HG02840 (cell line): ENCODE measurements around the gene RAB44.

Source experiments
- ATAC-seq: cut with Tn5 transposase; IDR thresholded peaks from one replicate; pipeline ENCODE4 v1.9.1; 2021; ENCODE audit warnings: mild to moderate bottlenecking, moderate library complexity, moderate number of reproducible peaks; ENCODE audit not compliant: unreplicated experiment, low FRiP score

Gene RAB44

GRCh38 chr6:36728289-36729160 lies 30.9 kb downstream of the RAB44 start:
- no peak for ATAC-seq

- ATAC-seq, result no peak
Observed at GRCh38 chr6:36729161-36729524, 31.5 kb downstream of the RAB44 start.

GRCh38 chr6:36730424-36731380 lies 33.1 kb downstream of the RAB44 start:
- no peak for ATAC-seq

GRCh38 chr6:36731622-36732310 lies 34.1 kb downstream of the RAB44 start:
- ATAC-seq, result no peak

GRCh38 chr6:36733300-36733699 lies 35.7 kb downstream of the RAB44 start:
- no peak for ATAC-seq

- no peak for ATAC-seq
Observed at GRCh38 chr6:36734486-36735060, 36.9 kb downstream of the RAB44 start.

- no peak for ATAC-seq
Observed at GRCh38 chr6:36735110-36736071, 37.8 kb downstream of the RAB44 start.

- ATAC-seq, result no peak
Observed at GRCh38 chr6:36737043-36737785, 39.6 kb downstream of the RAB44 start.

GRCh38 chr6:36738108-36738507 lies 40.5 kb downstream of the RAB44 start:
- ATAC-seq, result no peak

- no peak for ATAC-seq
Observed at GRCh38 chr6:36739947-36740817, 42.6 kb downstream of the RAB44 start.

GRCh38 chr6:36740818-36741179 lies 43.2 kb downstream of the RAB44 start:
- ATAC-seq, result no peak

GRCh38 chr6:36742146-36742545 lies 44.5 kb downstream of the RAB44 start:
- no peak for ATAC-seq

- no peak for ATAC-seq
Observed at GRCh38 chr6:36743032-36743431, 45.4 kb downstream of the RAB44 start.

GRCh38 chr6:36743538-36744303 lies 46.1 kb downstream of the RAB44 start:
- ATAC-seq, result no peak

GRCh38 chr6:36744304-36744673 lies 46.7 kb downstream of the RAB44 start:
- ATAC-seq, result no peak

- ATAC-seq, result no peak
Observed at GRCh38 chr6:36745283-36745682, 47.7 kb downstream of the RAB44 start.

GRCh38 chr6:36745836-36746235 lies 48.2 kb downstream of the RAB44 start:
- no peak for ATAC-seq
